Ascending aorta (tissue), 2 donors: ENCODE measurements around the gene BMPER. TPM values are rescaled to one million over a fixed set of nuclear protein-coding genes. Genes with fewer than 3 reads are reported as not detected.

Experiments
- DNase-seq, 2 donors: peaks; one replicate each; pipeline ENCODE4 v3.0.0-alpha.2; 2019; ENCODE audit warnings: low spot score in 2 of 2
- H3K27ac ChIP-seq, 2 donors: fragments of 200-600 bp; sonication (generic); one replicate each; pipeline ENCODE4 v1.5.1; 2016 to 2017; ENCODE audit warnings: mild to moderate bottlenecking in 1 of 2
- H3K27me3 ChIP-seq: fragments of 200-600 bp; sonication (generic); one replicate; pipeline ENCODE4 v1.5.1; 2017
- H3K36me3 ChIP-seq, 2 donors: fragments of 200-600 bp; sonication (generic); one replicate each; pipeline ENCODE4 v1.5.1; 2016
- H3K4me1 ChIP-seq, 2 donors: fragments of 200-600 bp; sonication (generic); one replicate each; pipeline ENCODE4 v1.5.1; 2016 to 2017; ENCODE audit warnings: mild to moderate bottlenecking in 1 of 2
- H3K4me3 ChIP-seq, 2 donors: fragments of 200-600 bp; sonication (generic); one replicate each; pipeline ENCODE4 v1.5.1; 2016 to 2017; ENCODE audit warnings: mild to moderate bottlenecking in 1 of 2
- H3K9me3 ChIP-seq, 2 donors: fragments of 200-600 bp; sonication (generic); one replicate each; pipeline ENCODE4 v1.5.1; 2016
- intact Hi-C: fragments of 100-400 bp; cut with DNase I; formaldehyde crosslinking; loops from one replicate; pipeline ENCODE4 v1.15.1; 2023
- total RNA-seq: library from RNA; depleted of rRNA; stranded (reverse); fragments of >200 nt; gene quantifications from one replicate; pipeline ENCODE4 v1.1.0, GENCODE V29; 2016
- TF ChIP-seq, protein P1 (sequence below), 3 experiments: fragments of 200-600 bp in 2 of 3; fragments of 450-650 bp in 1 of 3; sonication (generic) in 2 of 3; IDR thresholded peaks; one replicate each; pipeline ENCODE4 v1.5.1; 2016 to 2019; ENCODE audit warnings: antibody characterized with exemption in 3 of 3, mild to moderate bottlenecking in 1 of 3, moderate library complexity in 1 of 3

The BMPER gene
- total RNA-seq, 1 donor from 2014 or later, result not detected

DNA sequence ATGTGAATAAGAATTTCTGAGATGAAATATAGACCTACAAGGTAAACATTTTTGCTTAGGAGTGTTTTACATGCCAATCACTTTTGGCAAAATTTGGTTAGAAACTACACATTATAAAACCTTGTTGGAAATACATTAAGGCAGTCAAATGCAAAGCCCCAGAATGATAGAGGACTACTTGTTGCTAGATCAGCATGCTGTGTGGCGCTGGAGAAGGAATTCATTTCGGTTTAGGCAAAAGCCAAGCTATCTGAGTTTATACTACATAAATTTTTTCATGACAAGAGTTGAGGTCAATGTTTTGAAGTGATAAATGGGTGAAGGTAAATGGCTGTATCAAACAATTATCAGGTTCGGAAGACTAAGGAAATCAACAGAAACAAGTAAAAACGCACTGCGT is 2.3 kb downstream of the BMPER start:
- TF ChIP-seq, protein P1, sequence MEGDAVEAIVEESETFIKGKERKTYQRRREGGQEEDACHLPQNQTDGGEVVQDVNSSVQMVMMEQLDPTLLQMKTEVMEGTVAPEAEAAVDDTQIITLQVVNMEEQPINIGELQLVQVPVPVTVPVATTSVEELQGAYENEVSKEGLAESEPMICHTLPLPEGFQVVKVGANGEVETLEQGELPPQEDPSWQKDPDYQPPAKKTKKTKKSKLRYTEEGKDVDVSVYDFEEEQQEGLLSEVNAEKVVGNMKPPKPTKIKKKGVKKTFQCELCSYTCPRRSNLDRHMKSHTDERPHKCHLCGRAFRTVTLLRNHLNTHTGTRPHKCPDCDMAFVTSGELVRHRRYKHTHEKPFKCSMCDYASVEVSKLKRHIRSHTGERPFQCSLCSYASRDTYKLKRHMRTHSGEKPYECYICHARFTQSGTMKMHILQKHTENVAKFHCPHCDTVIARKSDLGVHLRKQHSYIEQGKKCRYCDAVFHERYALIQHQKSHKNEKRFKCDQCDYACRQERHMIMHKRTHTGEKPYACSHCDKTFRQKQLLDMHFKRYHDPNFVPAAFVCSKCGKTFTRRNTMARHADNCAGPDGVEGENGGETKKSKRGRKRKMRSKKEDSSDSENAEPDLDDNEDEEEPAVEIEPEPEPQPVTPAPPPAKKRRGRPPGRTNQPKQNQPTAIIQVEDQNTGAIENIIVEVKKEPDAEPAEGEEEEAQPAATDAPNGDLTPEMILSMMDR (IDR thresholded peaks at IDR 0.05), result no peak
- H3K9me3 ChIP-seq, result no peaks in the 10 kb centered on the region
- intact Hi-C loops, result no loop called here
- no peak overlapping the region for H3K27ac ChIP-seq
- peaks cover 2 to 3% of the 10 kb centered on the region in 2 donors for H3K4me1 ChIP-seq
- no peak for DNase-seq
- H3K4me3 ChIP-seq, result no peak overlapping the region
- peaks cover 5% of the 10 kb centered on the region for H3K27me3 ChIP-seq
- H3K36me3 ChIP-seq, result no peaks in the 10 kb centered on the region

DNA sequence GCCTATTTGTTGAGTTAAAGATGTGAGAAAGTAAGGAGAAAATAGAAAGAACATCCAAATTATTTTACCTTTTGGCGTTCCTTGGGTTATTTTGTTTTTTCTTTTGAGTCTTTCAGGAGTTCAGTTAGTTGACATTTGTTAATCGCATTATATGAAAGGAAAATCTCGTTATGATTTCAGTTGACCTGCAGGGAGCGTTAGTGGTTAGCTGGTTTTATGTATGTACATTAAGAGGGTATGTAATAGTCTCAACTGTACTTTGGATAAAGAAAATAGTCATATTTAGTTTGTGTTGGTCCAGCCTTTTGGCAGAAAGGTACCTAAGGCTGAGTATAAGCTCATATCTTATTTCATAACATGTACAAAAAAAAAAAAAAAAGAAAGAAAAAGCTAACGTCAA is 4.0 kb downstream of the BMPER start:
- no peak for DNase-seq
- Histone ChIP-seq H3K36me3 (no peaks in the 10 kb centered on the region), H3K27ac (no peak overlapping the region), H3K4me3 (no peak overlapping the region), H3K27me3 (no peaks in the 10 kb centered on the region), H3K9me3 (no peaks in the 10 kb centered on the region), H3K4me1 (peaks cover 0 to 3% of the 10 kb centered on the region in 2 donors)
- intact Hi-C loops, result no loop called here
- TF ChIP-seq, protein P1 (IDR thresholded peaks at IDR 0.05), result no peak

DNA sequence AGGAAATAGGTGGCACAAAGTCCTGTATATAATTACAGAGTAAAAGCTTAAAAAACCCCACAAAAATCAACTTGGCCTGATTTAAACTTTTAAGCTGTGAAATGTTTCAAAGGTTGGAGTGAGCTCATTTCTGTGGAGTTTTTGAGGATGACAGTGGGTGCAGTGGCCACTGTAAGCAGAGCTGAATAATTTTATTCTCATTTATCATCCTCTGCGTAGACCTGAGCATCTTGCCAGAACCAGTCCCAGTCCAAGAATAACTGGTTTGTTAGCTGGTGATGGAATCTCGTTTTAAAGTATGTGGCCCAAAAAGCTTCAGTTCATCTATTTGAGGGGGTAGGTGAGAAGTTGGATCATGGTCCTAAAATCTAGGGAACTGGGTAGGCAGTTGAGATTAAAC is 4.4 kb downstream of the BMPER start:
- TF ChIP-seq, protein P1 (IDR thresholded peaks at IDR 0.05), result no peak
- Histone ChIP-seq H3K4me1 (peaks cover 0 to 3% of the 10 kb centered on the region in 2 donors), H3K27ac (no peak overlapping the region), H3K36me3 (no peaks in the 10 kb centered on the region), H3K9me3 (no peaks in the 10 kb centered on the region), H3K4me3 (no peak overlapping the region), H3K27me3 (no peaks in the 10 kb centered on the region)
- intact Hi-C loops, result no loop called here
- DNase-seq, result no peak

DNA sequence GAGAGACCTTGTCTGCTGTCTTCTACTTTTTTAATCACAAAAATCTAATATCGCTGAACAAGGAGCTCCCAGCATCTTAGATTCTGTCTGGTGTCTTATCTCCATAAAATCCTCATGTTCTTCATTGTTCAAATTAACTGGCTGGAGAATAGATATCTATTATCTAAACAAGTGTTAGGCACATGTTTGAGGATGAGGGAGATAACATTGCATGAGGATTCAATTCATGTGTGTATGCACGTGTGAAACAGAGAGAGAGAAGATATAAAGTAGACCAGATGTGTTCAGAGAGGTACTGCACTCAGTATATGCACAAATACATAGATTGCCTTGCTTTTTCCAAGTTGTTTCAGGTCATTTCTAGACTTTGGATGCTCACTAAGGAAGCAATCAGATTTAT is 5.4 kb downstream of the BMPER start:
- Histone ChIP-seq H3K27me3 (no peaks in the 10 kb centered on the region), H3K4me1 (peaks cover 0 to under 1% of the 10 kb centered on the region in 2 donors), H3K27ac (no peak overlapping the region), H3K9me3 (no peaks in the 10 kb centered on the region), H3K36me3 (no peaks in the 10 kb centered on the region), H3K4me3 (no peak overlapping the region)
- intact Hi-C loops, result no loop called here
- no peak for DNase-seq
- TF ChIP-seq, protein P1 (IDR thresholded peaks at IDR 0.05), result no peak

DNA sequence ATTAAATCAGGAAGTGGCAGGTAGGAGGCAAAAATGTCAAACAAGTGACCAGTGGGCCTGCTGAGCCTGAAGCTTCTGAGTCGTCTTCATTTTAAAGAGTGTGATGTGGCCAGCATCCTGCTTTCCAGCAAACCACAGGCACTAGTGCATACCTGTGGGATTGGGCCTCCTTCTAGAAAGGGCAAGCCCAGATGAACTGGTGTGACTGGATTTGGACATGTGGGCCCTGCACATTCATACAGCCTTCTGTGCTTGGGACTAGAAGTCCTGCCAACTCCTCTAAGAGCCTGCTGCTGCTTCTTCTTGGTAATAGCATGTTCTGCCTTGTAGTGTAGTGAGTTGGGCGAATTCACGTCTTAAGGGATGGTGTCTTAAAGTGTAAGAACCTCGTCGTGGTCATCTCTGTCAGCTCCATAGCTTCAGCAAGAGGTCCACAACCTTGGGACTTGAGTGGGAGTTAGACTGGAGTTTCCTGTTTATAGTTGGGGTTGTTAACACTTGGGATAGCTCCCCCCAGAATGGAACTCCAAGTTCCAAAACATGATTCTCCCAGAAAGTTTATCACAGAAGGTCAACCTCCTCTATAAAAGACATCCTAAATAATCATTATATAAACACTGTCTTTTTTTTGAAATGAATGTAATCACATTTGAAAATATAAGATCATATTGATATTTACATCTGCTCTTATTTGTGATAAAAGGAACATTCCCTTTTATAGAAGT is 11.2 kb downstream of the BMPER start:
- Histone ChIP-seq H3K36me3 (no peaks in the 10 kb centered on the region), H3K27me3 (no peaks in the 10 kb centered on the region), H3K27ac (no peak overlapping the region), H3K9me3 (no peaks in the 10 kb centered on the region), H3K4me1 (no peaks in the 10 kb centered on the region), H3K4me3 (no peak overlapping the region)
- no peak for DNase-seq
- intact Hi-C loops, result no loop called here
- TF ChIP-seq, protein P1 (IDR thresholded peaks at IDR 0.05), result no peak
